K562 (cell line): ENCODE data around the gene PURA. TPM values are rescaled to one million over a fixed set of nuclear protein-coding genes. Genes with fewer than 3 reads are reported as not detected.

Experiments used
- CBX3 ChIP-seq, 2 experiments: IDR thresholded peaks; 1 replicate in 1 of 2; 2 replicates in 1 of 2; pipeline ENCODE4 v1.6.1; 2012; ENCODE audit warnings: inconsistent platforms in 2 of 2, low read length in 2 of 2, borderline replicate concordance in 1 of 2, control low read depth in 1 of 2
- ETS2 ChIP-seq: IDR thresholded peaks from 2 replicates; pipeline ENCODE4 v1.6.1; 2016; ENCODE audit warnings: borderline replicate concordance, missing genetic modification characterization, mild to moderate bottlenecking, moderate library complexity, missing compliant biosample characterization; ENCODE audit not compliant: poor library complexity, severe bottlenecking
- ETV6 ChIP-seq, 3 experiments: fragments of 150-350 bp in 1 of 3; sonication (generic) in 1 of 3; formaldehyde crosslinking in 1 of 3; IDR thresholded peaks; 2 replicates each; pipeline versions ENCODE4 v1.6.1 to v1.8.0; 2014 to 2022; ENCODE audit warnings: borderline replicate concordance in 2 of 3, low read depth in 2 of 3, antibody characterized with exemption in 1 of 3, low read length in 1 of 3, mild to moderate bottlenecking in 1 of 3, missing genetic modification reagents in 1 of 3
- FOXA3 ChIP-seq, 2 experiments: fragments of 450-650 bp in 1 of 2; sonication (generic) in 1 of 2; formaldehyde crosslinking; IDR thresholded peaks in 1 of 2; conservative IDR thresholded peaks in 1 of 2; 2 replicates each; pipeline versions ENCODE4 v1.4.0 to v1.8.0; 2020 to 2022; ENCODE audit warnings: mild to moderate bottlenecking in 2 of 2, missing genetic modification reagents in 1 of 2
- HNRNPL ChIP-seq: fragments of 200-400 bp; formaldehyde crosslinking; IDR thresholded peaks from 2 replicates; pipeline ENCODE4 v1.6.1; 2017; ENCODE audit warnings: low read depth, mild to moderate bottlenecking, low read length
- KAT8 ChIP-seq: fragments of 450-650 bp; IDR thresholded peaks from 2 replicates; pipeline ENCODE4 v1.6.1; 2016; ENCODE audit warnings: low read depth, mild to moderate bottlenecking
- MTA3 ChIP-seq: fragments of 450-650 bp; formaldehyde crosslinking; IDR thresholded peaks from 2 replicates; pipeline ENCODE4 v1.6.1; 2017; ENCODE audit warnings: mild to moderate bottlenecking, borderline replicate concordance
- NR2C2 ChIP-seq, 2 experiments: fragments of 200-800 bp in 1 of 2; sonication (Bioruptor generic) in 1 of 2; sonication (generic) in 1 of 2; formaldehyde crosslinking in 1 of 2; IDR thresholded peaks; 2 replicates each; pipeline versions ENCODE4 v1.6.1 to v1.8.0; 2016 to 2022; ENCODE audit warnings: mild to moderate bottlenecking in 1 of 2, missing compliant biosample characterization in 1 of 2, missing genetic modification characterization in 1 of 2, missing genetic modification reagents in 1 of 2
- PTRF ChIP-seq: fragments of 450-650 bp; IDR thresholded peaks from 2 replicates; pipeline ENCODE4 v1.6.1; 2016; ENCODE audit warnings: mild to moderate bottlenecking, missing genetic modification characterization, missing compliant biosample characterization
- RFX7 ChIP-seq: fragments of 250-450 bp; sonication (Bioruptor Pico); IDR thresholded peaks from 2 replicates; pipeline ENCODE4 v1.5.1; 2021; ENCODE audit warnings: mild to moderate bottlenecking
- SAFB2 ChIP-seq: fragments of 200-400 bp; formaldehyde crosslinking; IDR thresholded peaks from 2 replicates; pipeline ENCODE4 v1.6.1; 2018; ENCODE audit warnings: borderline replicate concordance, low read length, low read depth, moderate library complexity; ENCODE audit not compliant: severe bottlenecking
- TCF7 ChIP-seq: sonication (generic); IDR thresholded peaks from 2 replicates; pipeline ENCODE4 v1.6.1; 2016; ENCODE audit warnings: antibody characterized with exemption, borderline replicate concordance
- TCF7L2 ChIP-seq: fragments of 150-350 bp; IDR thresholded peaks from 2 replicates; pipeline ENCODE4 v1.6.1; 2016; ENCODE audit warnings: low read depth, mild to moderate bottlenecking, low read length, moderate library complexity
- TSC22D4 ChIP-seq: fragments of 450-650 bp; IDR thresholded peaks from 2 replicates; pipeline ENCODE4 v1.6.1; 2016; ENCODE audit warnings: missing genetic modification characterization, missing biosample characterization, control low read depth
- ZBED1 ChIP-seq: IDR thresholded peaks from 2 replicates; pipeline ENCODE4 v1.6.1; 2014
- polyA plus RNA-seq, 8 experiments: library from polyadenylated mRNA; depleted of rRNA in 4 of 8; stranded (reverse) in 5 of 8; unstranded in 3 of 8; fragments of >200 nt; fragmentation: Nextera tagmentation in 2 of 8; fragmentation: Illumina TruSeq in 1 of 8; extraction: Ambion mirVana in 2 of 8; extraction: Trizol in 1 of 8; gene quantifications; 2 replicates each; pipeline versions ENCODE4 v1.2.1 to v1.2.3, GENCODE V29; 2011 to 2014; ENCODE audit warnings: inconsistent platforms in 1 of 8, missing spikeins in 1 of 8
- total RNA-seq, 7 experiments: library from RNA; depleted of rRNA in 6 of 7; stranded (reverse); fragments of >200 nt in 6 of 7; fragmentation: Illumina TruSeq in 2 of 7; extraction: Trizol in 2 of 7; gene quantifications; 2 replicates each; pipeline versions ENCODE4 v1.2.1 to v1.2.3, GENCODE V29; 2011 to 2021; ENCODE audit warnings: low replicate concordance in 1 of 7
- TF ChIP-seq, protein P1 (sequence below): sonication (generic); formaldehyde crosslinking; IDR thresholded peaks from 2 replicates; pipeline ENCODE4 v1.8.1; 2023; ENCODE audit warnings: mild to moderate bottlenecking, missing genetic modification reagents, moderate library complexity
- TF ChIP-seq, protein P2 (sequence below), 2 experiments: IDR thresholded peaks; 2 replicates each; pipeline ENCODE4 v1.6.1; 2012; ENCODE audit warnings: improper control_type of control experiment in 2 of 2, low read depth in 2 of 2, low read length in 2 of 2, borderline replicate concordance in 1 of 2
- TF ChIP-seq, protein P3 (sequence below), 2 experiments: fragments of 250-450 bp in 1 of 2; fragments of 450-650 bp in 1 of 2; sonication (Bioruptor Pico) in 1 of 2; IDR thresholded peaks; 2 replicates each; pipeline versions ENCODE4 v1.6.1 to v1.8.0; 2016 to 2021; ENCODE audit warnings: mild to moderate bottlenecking in 2 of 2, moderate library complexity in 2 of 2, missing compliant biosample characterization in 1 of 2, missing genetic modification characterization in 1 of 2
- TF ChIP-seq, protein P4 (sequence below): fragments of 450-650 bp; IDR thresholded peaks from 2 replicates; pipeline ENCODE4 v1.6.1; 2016; ENCODE audit warnings: antibody characterized with exemption

PURA gene
- total and polyA plus RNA-seq, 9 of the 15 experiments (the other 6 are each of a cell fraction or from before 2014, with no cell fraction given): 3.2 to 11.1 (median 5.4) TPM

DNA sequence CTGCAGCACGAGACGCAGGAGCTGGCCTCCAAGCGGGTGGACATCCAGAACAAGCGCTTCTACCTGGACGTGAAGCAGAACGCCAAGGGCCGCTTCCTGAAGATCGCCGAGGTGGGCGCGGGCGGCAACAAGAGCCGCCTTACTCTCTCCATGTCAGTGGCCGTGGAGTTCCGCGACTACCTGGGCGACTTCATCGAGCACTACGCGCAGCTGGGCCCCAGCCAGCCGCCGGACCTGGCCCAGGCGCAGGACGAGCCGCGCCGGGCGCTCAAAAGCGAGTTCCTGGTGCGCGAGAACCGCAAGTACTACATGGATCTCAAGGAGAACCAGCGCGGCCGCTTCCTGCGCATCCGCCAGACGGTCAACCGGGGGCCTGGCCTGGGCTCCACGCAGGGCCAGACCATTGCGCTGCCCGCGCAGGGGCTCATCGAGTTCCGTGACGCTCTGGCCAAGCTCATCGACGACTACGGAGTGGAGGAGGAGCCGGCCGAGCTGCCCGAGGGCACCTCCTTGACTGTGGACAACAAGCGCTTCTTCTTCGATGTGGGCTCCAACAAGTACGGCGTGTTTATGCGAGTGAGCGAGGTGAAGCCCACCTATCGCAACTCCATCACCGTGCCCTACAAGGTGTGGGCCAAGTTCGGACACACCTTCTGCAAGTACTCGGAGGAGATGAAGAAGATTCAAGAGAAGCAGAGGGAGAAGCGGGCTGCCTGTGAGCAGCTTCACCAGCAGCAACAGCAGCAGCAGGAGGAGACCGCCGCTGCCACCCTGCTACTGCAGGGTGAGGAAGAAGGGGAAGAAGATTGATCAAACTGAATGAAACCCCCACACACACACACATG, 654 bp downstream of the PURA start (continued):
- TF ChIP-seq CBX3 (IDR thresholded peaks at IDR 0.05; ENCODE audit: borderline replicate concordance in 1 of 2, low read length in 2 of 2) (no peak), FOXA3 (CRISPR knock-in tag; conservative IDR thresholded peaks at IDR 0.05 in 1 of 2, IDR thresholded peaks at IDR 0.05 in 1 of 2) (0 out of 4 replicates have a peak, but pooled peaks of 1 of the 2 experiments have one; percentile 19), HNRNPL (0 out of 2 replicates have a peak, but pooled peaks have one; percentile 7), TCF7 (no peak), TSC22D4 (tag) (no peak), NR2C2 (CRISPR knock-in tag; IDR thresholded peaks at IDR 0.05) (peak; percentile 53; the same call in 1 of the 2 replicates), NR2C2 (tag; IDR thresholded peaks at IDR 0.05) (no peak), PTRF (tag) (no peak), TCF7L2 (peak; percentile 53; the same call in 1 of the 2 replicates), MTA3 (peak; percentile 43; the same call in 1 of the 2 replicates), RFX7 (CRISPR knock-in tag) (no peak), ETS2 (tag) (no peak), ZBED1 (no peak), ETV6 (IDR thresholded peaks at IDR 0.05; ENCODE audit: borderline replicate concordance in 1 of 2, low read depth in 2 of 2, low read length in 1 of 2) (no peak), ETV6 (CRISPR knock-in tag; IDR thresholded peaks at IDR 0.05; ENCODE audit: borderline replicate concordance) (no peak), SAFB2 (no peak), KAT8 (no peak)
- TF ChIP-seq, protein P1, sequence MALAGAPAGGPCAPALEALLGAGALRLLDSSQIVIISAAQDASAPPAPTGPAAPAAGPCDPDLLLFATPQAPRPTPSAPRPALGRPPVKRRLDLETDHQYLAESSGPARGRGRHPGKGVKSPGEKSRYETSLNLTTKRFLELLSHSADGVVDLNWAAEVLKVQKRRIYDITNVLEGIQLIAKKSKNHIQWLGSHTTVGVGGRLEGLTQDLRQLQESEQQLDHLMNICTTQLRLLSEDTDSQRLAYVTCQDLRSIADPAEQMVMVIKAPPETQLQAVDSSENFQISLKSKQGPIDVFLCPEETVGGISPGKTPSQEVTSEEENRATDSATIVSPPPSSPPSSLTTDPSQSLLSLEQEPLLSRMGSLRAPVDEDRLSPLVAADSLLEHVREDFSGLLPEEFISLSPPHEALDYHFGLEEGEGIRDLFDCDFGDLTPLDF (CRISPR knock-in tag): no peak
- TF ChIP-seq, protein P2, sequence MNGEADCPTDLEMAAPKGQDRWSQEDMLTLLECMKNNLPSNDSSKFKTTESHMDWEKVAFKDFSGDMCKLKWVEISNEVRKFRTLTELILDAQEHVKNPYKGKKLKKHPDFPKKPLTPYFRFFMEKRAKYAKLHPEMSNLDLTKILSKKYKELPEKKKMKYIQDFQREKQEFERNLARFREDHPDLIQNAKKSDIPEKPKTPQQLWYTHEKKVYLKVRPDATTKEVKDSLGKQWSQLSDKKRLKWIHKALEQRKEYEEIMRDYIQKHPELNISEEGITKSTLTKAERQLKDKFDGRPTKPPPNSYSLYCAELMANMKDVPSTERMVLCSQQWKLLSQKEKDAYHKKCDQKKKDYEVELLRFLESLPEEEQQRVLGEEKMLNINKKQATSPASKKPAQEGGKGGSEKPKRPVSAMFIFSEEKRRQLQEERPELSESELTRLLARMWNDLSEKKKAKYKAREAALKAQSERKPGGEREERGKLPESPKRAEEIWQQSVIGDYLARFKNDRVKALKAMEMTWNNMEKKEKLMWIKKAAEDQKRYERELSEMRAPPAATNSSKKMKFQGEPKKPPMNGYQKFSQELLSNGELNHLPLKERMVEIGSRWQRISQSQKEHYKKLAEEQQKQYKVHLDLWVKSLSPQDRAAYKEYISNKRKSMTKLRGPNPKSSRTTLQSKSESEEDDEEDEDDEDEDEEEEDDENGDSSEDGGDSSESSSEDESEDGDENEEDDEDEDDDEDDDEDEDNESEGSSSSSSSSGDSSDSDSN (IDR thresholded peaks at IDR 0.05; ENCODE audit: borderline replicate concordance in 1 of 2, low read depth in 2 of 2, low read length in 2 of 2): peak; percentile 86 to 91; a peak in 3 of 4 replicates
- TF ChIP-seq, protein P3, sequence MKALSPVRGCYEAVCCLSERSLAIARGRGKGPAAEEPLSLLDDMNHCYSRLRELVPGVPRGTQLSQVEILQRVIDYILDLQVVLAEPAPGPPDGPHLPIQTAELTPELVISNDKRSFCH (CRISPR knock-in tag; IDR thresholded peaks at IDR 0.05): no peak
- TF ChIP-seq, protein P3 (tag; IDR thresholded peaks at IDR 0.05): peak; percentile 49; the same call in 1 of the 2 replicates
- TF ChIP-seq, protein P4, sequence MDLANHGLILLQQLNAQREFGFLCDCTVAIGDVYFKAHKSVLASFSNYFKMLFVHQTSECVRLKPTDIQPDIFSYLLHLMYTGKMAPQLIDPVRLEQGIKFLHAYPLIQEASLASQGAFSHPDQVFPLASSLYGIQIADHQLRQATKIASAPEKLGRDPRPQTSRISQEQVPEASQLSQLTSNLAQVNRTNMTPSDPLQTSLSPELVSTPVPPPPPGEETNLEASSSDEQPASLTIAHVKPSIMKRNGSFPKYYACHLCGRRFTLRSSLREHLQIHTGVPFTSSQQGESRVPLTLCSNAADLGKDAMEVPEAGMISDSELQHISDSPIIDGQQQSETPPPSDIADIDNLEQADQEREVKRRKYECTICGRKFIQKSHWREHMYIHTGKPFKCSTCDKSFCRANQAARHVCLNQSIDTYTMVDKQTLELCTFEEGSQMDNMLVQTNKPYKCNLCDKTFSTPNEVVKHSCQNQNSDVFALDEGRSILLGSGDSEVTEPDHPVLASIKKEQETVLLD: no peak
